SK-N-SH (cell line): ENCODE measurements around the gene CEP131. TPM values are rescaled to one million over a fixed set of nuclear protein-coding genes. Genes with fewer than 3 reads are reported as not detected.

Experiments
- CTCF ChIA-PET: fragments of 300-600, 350-600 bp; formaldehyde crosslinking; extraction: SDS; loops from one replicate; lab custom pipeline; 2021; lab: Yijun Ruan, JAX
- POLR2A ChIA-PET: fragments of 350-600 bp; sonication (Branson Sonifier 250); formaldehyde crosslinking; extraction: SDS; loops from one replicate; lab custom pipeline; 2020; ENCODE audit warnings: antibody characterized with exemption, inconsistent platforms; lab: Yijun Ruan, JAX
- DNase-seq: peaks from one replicate; pipeline ENCODE4 v3.0.0; 2012
- H2AFZ ChIP-seq: fragments of 200-600 bp; sonication (generic); 2 replicates; pipeline ENCODE4 v1.8.1; 2016; ENCODE audit warnings: antibody characterized with exemption, mild to moderate bottlenecking, low read depth
- H3F3A ChIP-seq: fragments of 200-600 bp; sonication (generic); replicated peaks from 2 replicates; pipeline ENCODE3; 2016; ENCODE audit warnings: antibody characterized with exemption, mild to moderate bottlenecking; ENCODE audit not compliant: insufficient read depth
- H3K27ac ChIP-seq, 2 experiments: fragments of 200-500 bp in 1 of 2; fragments of 200-600 bp in 1 of 2; sonication (Bioruptor generic) in 1 of 2; sonication (generic), shearing (Covaris generic) in 1 of 2; 2 replicates each; pipeline versions ENCODE4 v1.5.1 to v1.6.1; 2014 to 2016; ENCODE audit warnings: low read depth in 2 of 2, inconsistent platforms in 1 of 2, low read length in 1 of 2, mild to moderate bottlenecking in 1 of 2, mixed read lengths in 1 of 2
- H3K27me3 ChIP-seq: fragments of 200-600 bp; sonication (generic), shearing (Covaris generic); 2 replicates; pipeline ENCODE4 v1.6.1; 2016; ENCODE audit warnings: mixed run types; ENCODE audit not compliant: insufficient read depth
- H3K36me3 ChIP-seq, 2 experiments: fragments of 200-500 bp in 1 of 2; fragments of 200-600 bp in 1 of 2; sonication (Bioruptor generic) in 1 of 2; sonication (generic) in 1 of 2; replicated peaks in 1 of 2; 2 replicates each; pipeline versions ENCODE3 to v1.5.1; 2014 to 2016; ENCODE audit warnings: low read length in 1 of 2, mild to moderate bottlenecking in 1 of 2; ENCODE audit not compliant: insufficient read depth in 2 of 2, control insufficient read depth in 1 of 2
- H3K4me1 ChIP-seq, 2 experiments: fragments of 200-500 bp in 1 of 2; fragments of 200-600 bp in 1 of 2; sonication (Bioruptor generic) in 1 of 2; sonication (generic), shearing (Covaris generic) in 1 of 2; 2 replicates each; pipeline versions ENCODE4 v1.5.1 to v1.6.1; 2014 to 2016; ENCODE audit warnings: low read depth in 1 of 2, low read length in 1 of 2, mixed run types in 1 of 2; ENCODE audit not compliant: insufficient read depth in 2 of 2, control insufficient read depth in 1 of 2
- H3K4me2 ChIP-seq: fragments of 200-600 bp; sonication (generic), shearing (Covaris generic); 2 replicates; pipeline ENCODE4 v1.6.1; 2017; ENCODE audit warnings: mixed run types
- H3K4me3 ChIP-seq, 2 experiments: fragments of 200-500 bp in 1 of 2; fragments of 200-600 bp in 1 of 2; sonication (Bioruptor generic) in 1 of 2; sonication (generic), shearing (Covaris generic) in 1 of 2; 2 replicates each; pipeline versions ENCODE4 v1.5.1 to v1.8.1; 2014 to 2016; ENCODE audit warnings: low read depth in 2 of 2, inconsistent platforms in 1 of 2, low read length in 1 of 2, mild to moderate bottlenecking in 1 of 2, mixed read lengths in 1 of 2, moderate library complexity in 1 of 2
- H3K79me2 ChIP-seq: fragments of 200-600 bp; sonication (generic); 2 replicates; pipeline ENCODE4 v1.8.1; 2017; ENCODE audit warnings: mild to moderate bottlenecking; ENCODE audit not compliant: insufficient read depth
- H3K9ac ChIP-seq: fragments of 200-600 bp; sonication (generic); 2 replicates; pipeline ENCODE4 v1.6.1; 2017; ENCODE audit warnings: mixed run types
- H3K9me2 ChIP-seq: fragments of 200-600 bp; sonication (generic); 2 replicates; pipeline ENCODE4 v1.6.1; 2017; ENCODE audit warnings: mixed run types
- H3K9me3 ChIP-seq: fragments of 200-600 bp; sonication (generic); 2 replicates; pipeline ENCODE4 v1.6.1; 2017; ENCODE audit warnings: mixed run types, mild to moderate bottlenecking, moderate library complexity
- H4K20me1 ChIP-seq: fragments of 200-600 bp; sonication (generic); 2 replicates; pipeline ENCODE4 v1.6.1; 2017; ENCODE audit warnings: mild to moderate bottlenecking, mixed run types; ENCODE audit not compliant: insufficient read depth
- CTCF ChIP-seq: fragments of 200-600 bp; sonication (generic); IDR thresholded peaks from 2 replicates; pipeline ENCODE4 v1.6.1; 2017; ENCODE audit warnings: antibody characterized with exemption, mild to moderate bottlenecking, moderate library complexity
- ELF1 ChIP-seq: IDR thresholded peaks from 2 replicates; pipeline ENCODE4 v1.4.0; 2012
- EP300 ChIP-seq, 2 experiments: IDR thresholded peaks; 2 replicates each; pipeline versions ENCODE4 v1.4.0 to v1.6.1; 2012; ENCODE audit warnings: borderline replicate concordance in 1 of 2, low read depth in 1 of 2, low read length in 1 of 2
- FOXJ3 ChIP-seq: sonication (generic); formaldehyde crosslinking; IDR thresholded peaks from 2 replicates; pipeline ENCODE4 v1.5.1; 2020; ENCODE audit warnings: mild to moderate bottlenecking, missing genetic modification reagents
- FOXM1 ChIP-seq: IDR thresholded peaks from 2 replicates; pipeline ENCODE4 v1.4.0; 2012; ENCODE audit warnings: low read depth, mild to moderate bottlenecking
- GABPA ChIP-seq: IDR thresholded peaks from 2 replicates; pipeline ENCODE4 v1.4.0; 2012; ENCODE audit warnings: low read depth, mild to moderate bottlenecking
- JUND ChIP-seq: IDR thresholded peaks from 2 replicates; pipeline ENCODE4 v1.4.0; 2012
- MAX ChIP-seq: IDR thresholded peaks from 2 replicates; pipeline ENCODE4 v1.4.0; 2012; ENCODE audit warnings: low read depth
- MXI1 ChIP-seq: IDR thresholded peaks from 2 replicates; pipeline ENCODE4 v1.6.1; 2012; ENCODE audit warnings: mild to moderate bottlenecking, low read depth, low read length, improper control_type of control experiment
- RFX5 ChIP-seq: IDR thresholded peaks from 2 replicates; pipeline ENCODE4 v1.6.1; 2012; ENCODE audit warnings: mild to moderate bottlenecking, improper control_type of control experiment, low read length
- SMC3 ChIP-seq: IDR thresholded peaks from 2 replicates; pipeline ENCODE4 v1.6.1; 2012; ENCODE audit warnings: low read depth, low read length, improper control_type of control experiment
- TCF12 ChIP-seq: IDR thresholded peaks from 2 replicates; pipeline ENCODE4 v1.4.0; 2012
- TEAD4 ChIP-seq: IDR thresholded peaks from 2 replicates; pipeline ENCODE4 v1.4.0; 2012; ENCODE audit warnings: mild to moderate bottlenecking, borderline replicate concordance; ENCODE audit not compliant: insufficient read depth
- YY1 ChIP-seq: IDR thresholded peaks from 2 replicates; pipeline ENCODE4 v1.4.0; 2012; ENCODE audit warnings: low read depth, mild to moderate bottlenecking
- ZBTB33 ChIP-seq: IDR thresholded peaks from 2 replicates; pipeline ENCODE4 v1.4.0; 2012; ENCODE audit warnings: low read depth, borderline replicate concordance
- WGBS: methylation state at CpG from one replicate; pipeline ENCODE4 v1.1.6; 2017; ENCODE audit warnings: low lambda C conversion rate; 5-methylcytosine and 5-hydroxymethylcytosine counted together
- polyA plus RNA-seq, 3 experiments: library from polyadenylated mRNA; depleted of rRNA; stranded (reverse); fragments of >200 nt; gene quantifications; 2 replicates each; pipeline ENCODE4 v1.2.3, GENCODE V29; 2012

The CEP131 gene
- polyA plus RNA-seq, 1 of the 3 experiments (the other 2 are of a cell fraction): 34.8 TPM

- Histone ChIP-seq H3K9me3 (no peaks in the 10 kb centered on the region), H3K9ac (no peak overlapping the region), H3K79me2 (no peaks in the 10 kb centered on the region), H3K4me2 (no peak overlapping the region), H3K9me2 (no peaks in the 10 kb centered on the region), H3K36me3 (peaks cover 3 to 5% of the 10 kb centered on the region in 2 experiments), H3K4me3 (no peak overlapping the region), H3K4me1 (peaks cover 0 to under 1% of the 10 kb centered on the region in 2 experiments; a peak in 1 of 4 replicates)
- 90% methylated on average over 4 of the region's 4 CpGs for WGBS
- DNase-seq: no peak
- POLR2A ChIA-PET: no interaction called here
- TF ChIP-seq TCF12 (no peak), CTCF (no peak), RFX5 (no peak), EP300 (IDR thresholded peaks at IDR 0.05; ENCODE audit: borderline replicate concordance in 1 of 2, low read depth in 1 of 2, low read length in 1 of 2) (no peak), MAX (no peak), GABPA (no peak), SMC3 (no peak), TEAD4 (no peak), JUND (no peak), FOXJ3 (CRISPR knock-in tag) (no peak), ELF1 (no peak), ZBTB33 (no peak), MXI1 (no peak), YY1 (no peak), FOXM1 (no peak)
- TF ChIP-seq, all 33 proteins: peak for 0
- Histone ChIP-seq H3F3A (no peaks in the 10 kb centered on the region), H2AFZ (no peak overlapping the region), H3K27me3 (no peaks in the 10 kb centered on the region), H4K20me1 (no peaks in the 10 kb centered on the region), H3K27ac (no peak overlapping the region)
- CTCF ChIA-PET: interaction anchor here (14.7 kb wide), 1 partner anchor 64 kb away, joined by 147 read pairs; no protein-coding TSS in a partner anchor
Observed at GRCh38 chr17:81206166-81206565, 16.6 kb downstream of the CEP131 start.

- no peak overlapping the region for H3K4me3 ChIP-seq
- no peaks in the 10 kb centered on the region for H3K9me3 ChIP-seq
- no peak overlapping the region for H3K27ac ChIP-seq
- no peaks in the 10 kb centered on the region for H3K9me2 ChIP-seq
- CTCF ChIA-PET: interaction anchor here (1.1 to 14.7 kb wide), 2 partner anchors 16 to 62 kb away, joined by 5 to 147 read pairs; no protein-coding TSS in a partner anchor
- no peaks in the 10 kb centered on the region for H3K79me2 ChIP-seq
- DNase-seq: no peak
- peaks cover 0 to 3% of the 10 kb centered on the region in 2 experiments; a peak in 1 of 4 replicates for H3K4me1 ChIP-seq
- no peak overlapping the region for H3K4me2 ChIP-seq
- WGBS: 82% methylated on average over 7 of the region's 10 CpGs
- no peak for TF ChIP-seq TCF12
- no peaks in the 10 kb centered on the region; the same call in 1 of the 2 replicates for H4K20me1 ChIP-seq
- POLR2A ChIA-PET: no interaction called here
- H3K9ac ChIP-seq: no peak overlapping the region
- no peaks in the 10 kb centered on the region for H3F3A ChIP-seq
- H2AFZ ChIP-seq: no peak overlapping the region
- peaks cover 5 to 6% of the 10 kb centered on the region in 2 experiments for H3K36me3 ChIP-seq
- H3K27me3 ChIP-seq: no peaks in the 10 kb centered on the region
Observed at GRCh38 chr17:81204578-81204977, 18.2 kb downstream of the CEP131 start.
